Endothelial cell of umbilical vein (primary cell): ENCODE measurements around the gene SLC28A1. TPM values are rescaled to one million over a fixed set of nuclear protein-coding genes. Genes with fewer than 3 reads are reported as not detected.

Source experiments
- BruUV-seq: library from RNA; stranded (reverse); fragments of 400-500 nt; replicated peaks from 2 replicates; lab custom pipeline; 2021; lab: Mats Ljungman, UMichigan
- CTCF ChIA-PET: fragments of 300-600, 350-600 bp; sonication (Branson Sonifier 250); formaldehyde crosslinking; loops from one replicate; lab custom pipeline; 2021; ENCODE audit warnings: antibody characterized with exemption, inconsistent platforms; lab: Charles Lee
- POLR2A ChIA-PET: fragments of 300-600, 350-600 bp; sonication (Branson Sonifier 250); formaldehyde crosslinking; loops from one replicate; lab custom pipeline; 2021; ENCODE audit warnings: antibody characterized with exemption, inconsistent platforms; lab: Charles Lee
- DNase-seq: peaks from one replicate; pipeline ENCODE4 v3.0.0-alpha.2; 2011; ENCODE audit warnings: low read depth, low spot score
- FAIRE-seq: peaks from 2 replicates; lab custom pipeline; 2011; peaks lifted over from hg19 to GRCh38; lab: Jason Lieb, UNC
- H2AFZ ChIP-seq: 2 replicates; pipeline ENCODE4 v1.6.0; 2012; ENCODE audit warnings: low read depth, low read length, control low read depth, inconsistent platforms
- H3K27ac ChIP-seq: 2 replicates; pipeline ENCODE4 v1.5.1; 2011; ENCODE audit warnings: low read depth, mild to moderate bottlenecking, control low read depth, low read length, moderate library complexity; ENCODE audit not compliant: insufficient read depth
- H3K27me3 ChIP-seq, 2 experiments: 2 replicates each; pipeline versions ENCODE4 v1.6.0 to v1.6.1; 2011; ENCODE audit warnings: low read length in 2 of 2, mixed read lengths in 1 of 2; ENCODE audit not compliant: control insufficient read depth in 2 of 2, insufficient read depth in 2 of 2
- H3K36me3 ChIP-seq, 2 experiments: 2 replicates in 1 of 2; 3 replicates in 1 of 2; pipeline ENCODE4 v1.5.1; 2011; ENCODE audit warnings: low read length in 2 of 2, mild to moderate bottlenecking in 1 of 2, moderate library complexity in 1 of 2; ENCODE audit not compliant: control insufficient read depth in 2 of 2, insufficient read depth in 2 of 2; ENCODE audit errors: extremely low read depth in 1 of 2
- H3K4me1 ChIP-seq: 3 replicates; pipeline ENCODE4 v1.5.1; 2011; ENCODE audit warnings: mild to moderate bottlenecking, low read length; ENCODE audit not compliant: control insufficient read depth, insufficient read depth; ENCODE audit errors: extremely low read depth
- H3K4me2 ChIP-seq: 2 replicates; pipeline ENCODE4 v1.6.1; 2011; ENCODE audit warnings: low read length, control low read depth, mixed read lengths; ENCODE audit not compliant: insufficient read depth
- H3K4me3 ChIP-seq, 3 experiments: fragments of 200-600 bp in 1 of 3; sonication (generic), shearing (Covaris generic) in 1 of 3; replicated peaks in 1 of 3; 2 replicates each; pipeline ENCODE4 v1.5.1; 2011 to 2016; ENCODE audit warnings: control low read depth in 3 of 3, low read length in 3 of 3, mild to moderate bottlenecking in 2 of 3, inconsistent platforms in 1 of 3, low read depth in 1 of 3, moderate library complexity in 1 of 3; ENCODE audit not compliant: insufficient read depth in 1 of 3
- H3K79me2 ChIP-seq: 2 replicates; pipeline ENCODE4 v1.6.0; 2012; ENCODE audit warnings: low read length, inconsistent platforms; ENCODE audit not compliant: control insufficient read depth, insufficient read depth
- H3K9ac ChIP-seq: replicated peaks from 2 replicates; pipeline ENCODE3; 2011; ENCODE audit warnings: low read length, control low read depth; ENCODE audit not compliant: insufficient read depth; ENCODE audit errors: extremely low read depth
- H3K9me1 ChIP-seq: replicated peaks from 3 replicates; pipeline ENCODE4 v1.6.0; 2011; ENCODE audit warnings: mild to moderate bottlenecking, low read length; ENCODE audit not compliant: control insufficient read depth, insufficient read depth; ENCODE audit errors: extremely low read depth
- H3K9me3 ChIP-seq: replicated peaks from 2 replicates; pipeline ENCODE4 v1.5.1; 2012; ENCODE audit warnings: low read length, inconsistent platforms; ENCODE audit not compliant: control insufficient read depth, insufficient read depth
- H4K20me1 ChIP-seq: replicated peaks from 2 replicates; pipeline ENCODE3; 2011; ENCODE audit warnings: mild to moderate bottlenecking, low read length; ENCODE audit not compliant: control insufficient read depth, insufficient read depth; ENCODE audit errors: extremely low read depth
- EZH2 ChIP-seq: IDR thresholded peaks from 2 replicates; pipeline ENCODE4 v1.6.1; 2012; ENCODE audit warnings: borderline replicate concordance, low read depth, mild to moderate bottlenecking, moderate library complexity, low read length, inconsistent platforms; ENCODE audit not compliant: severe bottlenecking
- FOS ChIP-seq: IDR thresholded peaks from 2 replicates; pipeline ENCODE4 v1.6.1; 2011; ENCODE audit warnings: mild to moderate bottlenecking, low read length, moderate library complexity, borderline replicate concordance; ENCODE audit not compliant: insufficient read depth
- GATA2 ChIP-seq: IDR thresholded peaks from 2 replicates; pipeline ENCODE4 v1.7.0; 2011; ENCODE audit warnings: low read depth, mild to moderate bottlenecking, moderate library complexity, mixed read lengths, low read length; ENCODE audit not compliant: insufficient read length, insufficient read depth
- JUN ChIP-seq: IDR thresholded peaks from 2 replicates; pipeline ENCODE4 v1.6.1; 2011; ENCODE audit warnings: borderline replicate concordance, low read depth; ENCODE audit not compliant: insufficient read length, insufficient read depth
- MAX ChIP-seq: IDR thresholded peaks from 2 replicates; pipeline ENCODE4 v1.6.1; 2011; ENCODE audit not compliant: insufficient read depth, insufficient read length
- MYC ChIP-seq: IDR thresholded peaks from one replicate; pipeline ENCODE4 v1.6.1; 2011; ENCODE audit warnings: mild to moderate bottlenecking, low read depth, low read length
- POLR2A ChIP-seq: IDR thresholded peaks from 2 replicates; pipeline ENCODE4 v1.6.1; 2012; ENCODE audit warnings: low read depth, mild to moderate bottlenecking, control low read depth, low read length
- POLR2AphosphoS5 ChIP-seq: IDR thresholded peaks from 2 replicates; pipeline ENCODE4 v1.6.1; 2012; ENCODE audit warnings: low read depth, mild to moderate bottlenecking, control low read depth, low read length, moderate library complexity; ENCODE audit not compliant: insufficient read depth
- dilution Hi-C: fragments of 300-500 bp; cut with MboI; formaldehyde crosslinking; loops from one replicate; pipeline ENCODE4 v1.15.0; 2019; ENCODE audit warnings: low sequenced_read_pairs; ENCODE audit not compliant: extremely low pct_ligation_motif_present
- intact Hi-C: fragments of 100-400 bp; cut with micrococcal nuclease; formaldehyde crosslinking; loops from one replicate; pipeline ENCODE4 v1.10.0; 2022
- polyA plus RNA-seq, 4 experiments: library from polyadenylated mRNA; depleted of rRNA in 3 of 4; stranded (reverse) in 3 of 4; unstranded in 1 of 4; fragments of >200 nt; gene quantifications; 2 replicates each; pipeline versions ENCODE4 v1.2.1 to v1.2.3, GENCODE V29; 2011 to 2012; ENCODE audit warnings: missing spikeins in 1 of 4
- total RNA-seq: library from RNA; stranded (reverse); gene quantifications from 2 replicates; pipeline ENCODE4 v1.2.3, GENCODE V29; 2021
- TF ChIP-seq, protein P1 (sequence below), 2 donors: IDR thresholded peaks; 1 replicate in 1 of 2; 2 replicates in 1 of 2; pipeline ENCODE4 v1.5.1; 2011; ENCODE audit warnings: low read length in 2 of 2, mild to moderate bottlenecking in 2 of 2, moderate library complexity in 2 of 2, control low read depth in 1 of 2, inconsistent platforms in 1 of 2, low read depth in 1 of 2; ENCODE audit not compliant: insufficient read depth in 1 of 2; ENCODE audit errors: extremely low read depth in 1 of 2

Gene SLC28A1
- total and polyA plus RNA-seq, 2 donors (not counting 3 experiments of a cell fraction or from before 2014, with no cell fraction given) = not detected

DNA sequence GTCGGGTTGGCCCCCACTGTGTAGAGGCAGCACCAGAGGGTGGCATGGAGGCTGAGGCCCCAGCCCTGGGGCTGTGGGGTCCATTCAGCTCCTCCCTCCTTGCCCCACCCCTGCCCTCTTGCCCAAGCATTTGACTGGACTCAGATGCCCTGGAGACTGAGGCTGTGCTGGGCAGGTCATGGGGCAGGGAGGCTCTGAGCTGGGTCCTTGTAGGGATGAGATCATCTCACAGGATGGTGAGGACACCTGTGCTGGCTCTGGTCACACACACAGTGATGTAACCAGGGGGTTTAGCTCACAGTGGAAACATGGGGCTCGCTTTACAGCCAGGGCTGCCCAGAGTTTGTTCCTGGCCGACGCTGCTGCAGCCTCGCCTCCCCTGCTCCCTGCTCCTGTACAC is 49.5 kb upstream of the SLC28A1 start:
- peaks cover 0 to 20% of the 10 kb centered on the region in 2 experiments for H3K36me3 ChIP-seq
- H3K9me3 ChIP-seq = no peaks in the 10 kb centered on the region
- peaks cover 13% of the 10 kb centered on the region for H3K4me1 ChIP-seq
- no peak overlapping the region for H2AFZ ChIP-seq
- ChIA-PET CTCF (interaction anchor here (0.8 to 2.2 kb wide), 6 partner anchors 10 to 35 kb away, joined by 3 to 10 read pairs (median 3); no protein-coding TSS in a partner anchor), POLR2A (no interaction called here)
- dilution Hi-C loops (loop anchor here (25.0 kb wide), 1 partner anchor 127 kb away; no protein-coding TSS in a partner anchor), intact Hi-C loops (no loop called here)
- no peak overlapping the region for H3K4me3 ChIP-seq
- FAIRE-seq (no peak), DNase-seq (no peak)
- H3K27me3 ChIP-seq = no peaks in the 10 kb centered on the region
- BruUV-seq = no TSS peak
- H3K79me2 ChIP-seq = no peaks in the 10 kb centered on the region
- H3K9ac ChIP-seq = no peak overlapping the region
- no peaks in the 10 kb centered on the region for H4K20me1 ChIP-seq
- H3K4me2 ChIP-seq = no peak overlapping the region
- H3K9me1 ChIP-seq = no peaks in the 10 kb centered on the region
- TF ChIP-seq, protein P1, sequence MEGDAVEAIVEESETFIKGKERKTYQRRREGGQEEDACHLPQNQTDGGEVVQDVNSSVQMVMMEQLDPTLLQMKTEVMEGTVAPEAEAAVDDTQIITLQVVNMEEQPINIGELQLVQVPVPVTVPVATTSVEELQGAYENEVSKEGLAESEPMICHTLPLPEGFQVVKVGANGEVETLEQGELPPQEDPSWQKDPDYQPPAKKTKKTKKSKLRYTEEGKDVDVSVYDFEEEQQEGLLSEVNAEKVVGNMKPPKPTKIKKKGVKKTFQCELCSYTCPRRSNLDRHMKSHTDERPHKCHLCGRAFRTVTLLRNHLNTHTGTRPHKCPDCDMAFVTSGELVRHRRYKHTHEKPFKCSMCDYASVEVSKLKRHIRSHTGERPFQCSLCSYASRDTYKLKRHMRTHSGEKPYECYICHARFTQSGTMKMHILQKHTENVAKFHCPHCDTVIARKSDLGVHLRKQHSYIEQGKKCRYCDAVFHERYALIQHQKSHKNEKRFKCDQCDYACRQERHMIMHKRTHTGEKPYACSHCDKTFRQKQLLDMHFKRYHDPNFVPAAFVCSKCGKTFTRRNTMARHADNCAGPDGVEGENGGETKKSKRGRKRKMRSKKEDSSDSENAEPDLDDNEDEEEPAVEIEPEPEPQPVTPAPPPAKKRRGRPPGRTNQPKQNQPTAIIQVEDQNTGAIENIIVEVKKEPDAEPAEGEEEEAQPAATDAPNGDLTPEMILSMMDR (IDR thresholded peaks at IDR 0.05; ENCODE audit: extremely low read depth in 1 of 2, insufficient read depth in 1 of 2, low read depth in 1 of 2, low read length in 2 of 2) = no peak
- no peak for TF ChIP-seq EZH2
- no peak for TF ChIP-seq MYC
- TF ChIP-seq JUN = no peak
- no peak for TF ChIP-seq POLR2AphosphoS5
- TF ChIP-seq MAX = no peak
- no peak for TF ChIP-seq GATA2
- no peak for TF ChIP-seq FOS
- no peak for TF ChIP-seq POLR2A
- H3K27ac ChIP-seq = no peak overlapping the region
